ENCODE results near the gene FSTL5.

FSTL5 gene

DNA sequence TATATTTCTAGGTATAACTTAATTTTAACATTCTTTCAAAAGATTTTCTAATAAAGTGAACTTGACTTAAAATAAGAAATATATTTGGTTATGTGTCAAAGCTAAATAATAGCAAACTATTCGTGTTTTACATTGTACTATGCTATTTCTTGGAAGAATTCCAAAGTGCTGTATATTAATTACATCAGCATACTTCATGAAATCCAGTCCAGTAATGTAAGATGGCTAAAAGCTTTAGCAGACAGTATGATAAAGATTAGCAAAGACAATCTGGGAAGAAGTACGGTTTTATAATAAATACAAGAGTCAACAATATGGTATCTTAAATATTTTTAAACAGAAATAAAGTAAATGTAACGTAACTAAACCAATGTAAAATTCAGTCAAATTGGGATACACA is 125.7 kb downstream of the FSTL5 start:
- Histone ChIP-seq H3K27me3 (ENCODE audit: low read length) (no peaks in the 10 kb centered on the region), H4K20me1 (ENCODE audit: low read depth, low read length) (no peaks in the 10 kb centered on the region), H2AFZ (ENCODE audit: low read depth, low read length, severe bottlenecking) (no peak overlapping the region), H3K9me3 (ENCODE audit: insufficient read depth, low read length) (no peaks in the 10 kb centered on the region), H3F3A (ENCODE audit: insufficient read depth) (no peaks in the 10 kb centered on the region), H3K36me3 (ENCODE audit: low read length) (no peaks in the 10 kb centered on the region), H3K9me2 (replicated peaks; ENCODE audit: insufficient read depth, low read length) (no peaks in the 10 kb centered on the region), H3K9ac (ENCODE audit: low read length) (no peak overlapping the region), H3K27ac (ENCODE audit: low read depth, low read length) (no peak overlapping the region), H3K4me2 (ENCODE audit: low read depth, low read length, poor library complexity, severe bottlenecking) (no peak overlapping the region), H3K4me3 (ENCODE audit: insufficient read depth, low read length, poor library complexity, severe bottlenecking) (no peak overlapping the region), H3K79me2 (ENCODE audit: insufficient read depth, low read length) (no peaks in the 10 kb centered on the region)
- TF ChIP-seq, protein P1, sequence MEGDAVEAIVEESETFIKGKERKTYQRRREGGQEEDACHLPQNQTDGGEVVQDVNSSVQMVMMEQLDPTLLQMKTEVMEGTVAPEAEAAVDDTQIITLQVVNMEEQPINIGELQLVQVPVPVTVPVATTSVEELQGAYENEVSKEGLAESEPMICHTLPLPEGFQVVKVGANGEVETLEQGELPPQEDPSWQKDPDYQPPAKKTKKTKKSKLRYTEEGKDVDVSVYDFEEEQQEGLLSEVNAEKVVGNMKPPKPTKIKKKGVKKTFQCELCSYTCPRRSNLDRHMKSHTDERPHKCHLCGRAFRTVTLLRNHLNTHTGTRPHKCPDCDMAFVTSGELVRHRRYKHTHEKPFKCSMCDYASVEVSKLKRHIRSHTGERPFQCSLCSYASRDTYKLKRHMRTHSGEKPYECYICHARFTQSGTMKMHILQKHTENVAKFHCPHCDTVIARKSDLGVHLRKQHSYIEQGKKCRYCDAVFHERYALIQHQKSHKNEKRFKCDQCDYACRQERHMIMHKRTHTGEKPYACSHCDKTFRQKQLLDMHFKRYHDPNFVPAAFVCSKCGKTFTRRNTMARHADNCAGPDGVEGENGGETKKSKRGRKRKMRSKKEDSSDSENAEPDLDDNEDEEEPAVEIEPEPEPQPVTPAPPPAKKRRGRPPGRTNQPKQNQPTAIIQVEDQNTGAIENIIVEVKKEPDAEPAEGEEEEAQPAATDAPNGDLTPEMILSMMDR (IDR thresholded peaks at IDR 0.05; ENCODE audit: insufficient read depth, low read length, poor library complexity, severe bottlenecking): no peak
- TF ChIP-seq EZH2phosphoT487 (conservative IDR thresholded peaks at IDR 0.05; ENCODE audit: low read length): no peak

DNA sequence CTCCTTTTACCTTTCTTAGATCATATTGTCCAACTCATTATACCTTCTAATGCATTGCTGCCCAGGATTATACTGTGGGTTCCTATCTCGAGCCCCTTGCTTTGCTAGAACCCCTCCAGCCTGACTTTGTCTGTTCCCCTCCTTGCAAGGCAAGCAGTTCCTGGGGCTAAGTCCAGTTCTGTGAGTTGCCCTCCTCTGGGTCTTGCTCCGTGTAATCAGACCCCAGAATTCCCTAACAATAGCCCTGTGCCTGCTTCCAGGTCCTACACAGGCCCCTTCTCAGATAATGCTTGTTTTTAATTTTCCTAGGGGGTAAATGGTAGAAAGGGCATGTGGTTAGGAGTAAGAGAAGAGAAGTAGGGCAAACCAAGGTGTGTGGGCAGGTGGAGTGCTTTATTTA is 145.9 kb downstream of the FSTL5 start:
- Histone ChIP-seq H3K9ac (ENCODE audit: low read length) (no peak overlapping the region), H4K20me1 (ENCODE audit: low read depth, low read length) (no peaks in the 10 kb centered on the region), H3K9me3 (ENCODE audit: insufficient read depth, low read length) (no peaks in the 10 kb centered on the region), H3K4me3 (ENCODE audit: insufficient read depth, low read length, poor library complexity, severe bottlenecking) (no peak overlapping the region), H3K79me2 (ENCODE audit: insufficient read depth, low read length) (no peaks in the 10 kb centered on the region), H3K4me2 (ENCODE audit: low read depth, low read length, poor library complexity, severe bottlenecking) (no peak overlapping the region), H3K27me3 (ENCODE audit: low read length) (no peaks in the 10 kb centered on the region), H3K36me3 (ENCODE audit: low read length) (no peaks in the 10 kb centered on the region), H2AFZ (ENCODE audit: low read depth, low read length, severe bottlenecking) (no peak overlapping the region), H3K27ac (ENCODE audit: low read depth, low read length) (no peak overlapping the region), H3K9me2 (replicated peaks; ENCODE audit: insufficient read depth, low read length) (no peaks in the 10 kb centered on the region), H3F3A (ENCODE audit: insufficient read depth) (no peaks in the 10 kb centered on the region)
- TF ChIP-seq EZH2phosphoT487 (conservative IDR thresholded peaks at IDR 0.05; ENCODE audit: low read length): no peak
- TF ChIP-seq, protein P1 (IDR thresholded peaks at IDR 0.05; ENCODE audit: insufficient read depth, low read length, poor library complexity, severe bottlenecking): no peak

DNA sequence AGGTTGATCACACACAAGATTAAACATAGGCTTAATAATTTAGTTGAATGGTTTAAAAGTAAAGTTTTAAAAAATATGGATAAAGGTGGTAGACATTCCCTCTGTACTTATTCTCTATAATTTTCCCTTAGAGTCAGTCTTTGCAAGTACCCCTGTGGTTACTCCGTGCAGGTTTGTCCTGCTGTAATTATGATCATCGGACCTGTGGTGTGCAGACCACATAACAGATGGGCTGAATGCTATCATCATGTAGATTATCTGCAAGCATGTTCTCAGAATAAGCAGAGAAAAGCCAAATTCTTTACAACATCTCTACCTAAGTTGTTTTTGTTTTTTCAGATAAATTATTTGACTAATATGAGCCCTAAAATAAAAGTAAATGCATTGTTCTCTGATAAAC is 146.8 kb downstream of the FSTL5 start:
- Histone ChIP-seq H3F3A (ENCODE audit: insufficient read depth) (no peaks in the 10 kb centered on the region), H3K27me3 (ENCODE audit: low read length) (no peaks in the 10 kb centered on the region), H3K36me3 (ENCODE audit: low read length) (no peaks in the 10 kb centered on the region), H3K9me3 (ENCODE audit: insufficient read depth, low read length) (no peaks in the 10 kb centered on the region), H3K9ac (ENCODE audit: low read length) (no peak overlapping the region), H2AFZ (ENCODE audit: low read depth, low read length, severe bottlenecking) (no peak overlapping the region), H3K27ac (ENCODE audit: low read depth, low read length) (no peak overlapping the region), H3K4me3 (ENCODE audit: insufficient read depth, low read length, poor library complexity, severe bottlenecking) (no peak overlapping the region), H3K4me2 (ENCODE audit: low read depth, low read length, poor library complexity, severe bottlenecking) (no peak overlapping the region), H4K20me1 (ENCODE audit: low read depth, low read length) (no peaks in the 10 kb centered on the region), H3K79me2 (ENCODE audit: insufficient read depth, low read length) (no peaks in the 10 kb centered on the region), H3K9me2 (replicated peaks; ENCODE audit: insufficient read depth, low read length) (no peaks in the 10 kb centered on the region)
- no peak for TF ChIP-seq EZH2phosphoT487 (conservative IDR thresholded peaks at IDR 0.05; ENCODE audit: low read length)
- TF ChIP-seq, protein P1 (IDR thresholded peaks at IDR 0.05; ENCODE audit: insufficient read depth, low read length, poor library complexity, severe bottlenecking): no peak

Measured in SU-DHL-6 (cell line).